Hepatocyte (in vitro differentiated cells): ENCODE data around the gene HSPA13. TPM values are rescaled to one million over a fixed set of nuclear protein-coding genes. Genes with fewer than 3 reads are reported as not detected.
A peak's percentile ranks its signal among the peaks of the same experiment; 100 is the strongest.

Source experiments
- DNase-seq: peaks from one replicate; pipeline ENCODE4 v3.0.0-alpha.2; 2016; ENCODE audit warnings: low spot score
- H2AFZ ChIP-seq: fragments of 200-600 bp; sonication (generic); 2 replicates; pipeline ENCODE4 v1.6.0; 2016; ENCODE audit warnings: antibody characterized with exemption, mild to moderate bottlenecking
- H3K27ac ChIP-seq: fragments of 200-600 bp; sonication (generic); 2 replicates; pipeline ENCODE4 v1.5.1; 2016; ENCODE audit warnings: mild to moderate bottlenecking
- H3K27me3 ChIP-seq: fragments of 200-600 bp; sonication (generic); 2 replicates; pipeline ENCODE4 v1.6.1; 2016
- H3K36me3 ChIP-seq: fragments of 200-600 bp; sonication (generic); replicated peaks from 2 replicates; pipeline ENCODE4 v1.5.1; 2016; ENCODE audit warnings: low read depth; ENCODE audit not compliant: insufficient read depth
- H3K4me1 ChIP-seq: fragments of 200-600 bp; sonication (generic); 2 replicates; pipeline ENCODE4 v1.5.1; 2016; ENCODE audit warnings: mild to moderate bottlenecking, moderate library complexity; ENCODE audit not compliant: insufficient read depth
- H3K4me2 ChIP-seq: fragments of 200-600 bp; sonication (generic); 2 replicates; pipeline ENCODE4 v1.6.0; 2016
- H3K4me3 ChIP-seq: fragments of 200-600 bp; sonication (generic); 2 replicates; pipeline ENCODE4 v1.5.1; 2016; ENCODE audit warnings: mild to moderate bottlenecking
- H3K79me2 ChIP-seq: fragments of 200-600 bp; sonication (generic); 2 replicates; pipeline ENCODE4 v1.6.0; 2017; ENCODE audit warnings: mild to moderate bottlenecking
- H3K9me2 ChIP-seq: fragments of 200-600 bp; sonication (generic); replicated peaks from 2 replicates; pipeline ENCODE4 v1.6.0; 2017; ENCODE audit warnings: mild to moderate bottlenecking; ENCODE audit not compliant: insufficient read depth
- H3K9me3 ChIP-seq: fragments of 200-600 bp; sonication (generic); 2 replicates; pipeline ENCODE4 v1.5.1; 2016; ENCODE audit warnings: low read depth, mild to moderate bottlenecking
- H4K20me1 ChIP-seq: fragments of 200-600 bp; sonication (generic); 2 replicates; pipeline ENCODE4 v1.6.0; 2016; ENCODE audit warnings: mild to moderate bottlenecking; ENCODE audit not compliant: insufficient read depth, poor library complexity, severe bottlenecking
- EZH2 ChIP-seq: fragments of 200-600 bp; sonication (generic); IDR thresholded peaks from 2 replicates; pipeline ENCODE4 v1.6.1; 2016; ENCODE audit warnings: antibody characterized with exemption, mild to moderate bottlenecking, borderline replicate concordance
- EZH2phosphoT487 ChIP-seq: fragments of 200-600 bp; sonication (generic); IDR thresholded peaks from one replicate; pipeline ENCODE4 v1.6.1; 2018; ENCODE audit warnings: antibody characterized with exemption, mild to moderate bottlenecking, low read depth, moderate library complexity; ENCODE audit not compliant: unreplicated experiment, severe bottlenecking
- WGBS: methylation state at CpG from one replicate; pipeline ENCODE4 v1.1.6; 2016; ENCODE audit warnings: low lambda C conversion rate; ENCODE audit errors: missing lambda C conversion rate; 5-methylcytosine and 5-hydroxymethylcytosine counted together
- polyA plus RNA-seq: library from polyadenylated mRNA; unstranded; fragments of >200 nt; fragmentation: Nextera tagmentation; extraction: Ambion mirVana; gene quantifications from 2 replicates; pipeline ENCODE4 v1.2.1, GENCODE V29; 2016
- total RNA-seq: library from RNA; depleted of rRNA; stranded (reverse); fragments of >200 nt; gene quantifications from 2 replicates; pipeline ENCODE4 v1.2.3, GENCODE V29; 2014
- TF ChIP-seq, protein P1 (sequence below): fragments of 200-600 bp; sonication (generic); IDR thresholded peaks from 2 replicates; pipeline ENCODE4 v1.5.1; 2016; ENCODE audit warnings: antibody characterized with exemption, mild to moderate bottlenecking; ENCODE audit not compliant: poor library complexity

Gene HSPA13
- total and polyA plus RNA-seq, 2 experiments from 2014 or later = 24.9 to 55.5 TPM

DNA sequence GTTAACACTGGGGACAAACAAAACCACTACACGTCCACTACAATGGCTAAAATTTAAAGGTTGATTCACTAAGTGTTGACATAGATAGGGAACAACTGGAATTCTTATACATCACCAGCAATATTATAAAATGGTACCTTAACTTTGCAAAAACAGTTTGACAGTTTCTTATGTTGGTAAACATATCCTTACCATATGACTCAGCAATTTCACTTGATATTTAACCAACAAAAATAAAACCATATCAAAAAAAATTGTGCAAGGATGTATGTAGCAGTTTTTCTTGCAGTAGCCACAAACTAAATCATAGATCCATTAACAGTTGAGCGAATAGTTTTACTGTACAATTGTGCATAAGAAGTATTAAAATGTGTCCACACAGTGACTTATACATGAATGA, 5.3 kb upstream of the HSPA13 start:
- no peaks in the 10 kb centered on the region for H3K36me3 ChIP-seq
- H3K79me2 ChIP-seq = no peaks in the 10 kb centered on the region
- TF ChIP-seq, protein P1, sequence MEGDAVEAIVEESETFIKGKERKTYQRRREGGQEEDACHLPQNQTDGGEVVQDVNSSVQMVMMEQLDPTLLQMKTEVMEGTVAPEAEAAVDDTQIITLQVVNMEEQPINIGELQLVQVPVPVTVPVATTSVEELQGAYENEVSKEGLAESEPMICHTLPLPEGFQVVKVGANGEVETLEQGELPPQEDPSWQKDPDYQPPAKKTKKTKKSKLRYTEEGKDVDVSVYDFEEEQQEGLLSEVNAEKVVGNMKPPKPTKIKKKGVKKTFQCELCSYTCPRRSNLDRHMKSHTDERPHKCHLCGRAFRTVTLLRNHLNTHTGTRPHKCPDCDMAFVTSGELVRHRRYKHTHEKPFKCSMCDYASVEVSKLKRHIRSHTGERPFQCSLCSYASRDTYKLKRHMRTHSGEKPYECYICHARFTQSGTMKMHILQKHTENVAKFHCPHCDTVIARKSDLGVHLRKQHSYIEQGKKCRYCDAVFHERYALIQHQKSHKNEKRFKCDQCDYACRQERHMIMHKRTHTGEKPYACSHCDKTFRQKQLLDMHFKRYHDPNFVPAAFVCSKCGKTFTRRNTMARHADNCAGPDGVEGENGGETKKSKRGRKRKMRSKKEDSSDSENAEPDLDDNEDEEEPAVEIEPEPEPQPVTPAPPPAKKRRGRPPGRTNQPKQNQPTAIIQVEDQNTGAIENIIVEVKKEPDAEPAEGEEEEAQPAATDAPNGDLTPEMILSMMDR = no peak
- TF ChIP-seq EZH2 (no peak), EZH2phosphoT487 (no peak)
- H3K9me2 ChIP-seq = no peaks in the 10 kb centered on the region
- no peak overlapping the region for H2AFZ ChIP-seq
- DNase-seq = no peak
- H4K20me1 ChIP-seq = no peaks in the 10 kb centered on the region
- H3K9me3 ChIP-seq = no peaks in the 10 kb centered on the region
- H3K4me3 ChIP-seq = no peak overlapping the region
- 91% methylated on average over 2 of the region's 2 CpGs for WGBS
- no peak overlapping the region for H3K4me2 ChIP-seq
- no peaks in the 10 kb centered on the region for H3K4me1 ChIP-seq
- no peaks in the 10 kb centered on the region for H3K27me3 ChIP-seq
- H3K27ac ChIP-seq = no peak overlapping the region

DNA sequence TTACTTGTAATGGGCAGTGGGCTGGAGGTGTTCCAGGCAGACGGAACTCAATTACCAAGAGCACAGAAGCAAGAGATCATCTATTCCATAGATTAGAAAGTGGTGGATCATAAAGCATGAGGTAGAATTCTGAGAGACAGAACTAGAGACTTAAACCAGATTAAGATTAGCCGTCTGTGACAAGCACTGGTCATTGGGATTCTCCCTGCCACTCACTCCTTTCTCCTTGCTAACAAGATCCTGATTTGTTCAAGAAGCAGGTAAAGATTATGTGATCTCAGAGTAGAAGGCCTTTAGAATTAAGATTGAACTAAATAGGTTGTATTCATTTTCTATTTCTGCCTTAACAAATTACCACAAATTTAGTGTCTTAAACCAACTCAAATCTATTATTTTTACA, 1.5 kb upstream of the HSPA13 start:
- H3K27ac ChIP-seq = peak overlapping the region; percentile 69
- WGBS = 78% methylated on average over 2 of the region's 2 CpGs
- peak overlapping the region; percentile 80 for H3K4me2 ChIP-seq

DNA sequence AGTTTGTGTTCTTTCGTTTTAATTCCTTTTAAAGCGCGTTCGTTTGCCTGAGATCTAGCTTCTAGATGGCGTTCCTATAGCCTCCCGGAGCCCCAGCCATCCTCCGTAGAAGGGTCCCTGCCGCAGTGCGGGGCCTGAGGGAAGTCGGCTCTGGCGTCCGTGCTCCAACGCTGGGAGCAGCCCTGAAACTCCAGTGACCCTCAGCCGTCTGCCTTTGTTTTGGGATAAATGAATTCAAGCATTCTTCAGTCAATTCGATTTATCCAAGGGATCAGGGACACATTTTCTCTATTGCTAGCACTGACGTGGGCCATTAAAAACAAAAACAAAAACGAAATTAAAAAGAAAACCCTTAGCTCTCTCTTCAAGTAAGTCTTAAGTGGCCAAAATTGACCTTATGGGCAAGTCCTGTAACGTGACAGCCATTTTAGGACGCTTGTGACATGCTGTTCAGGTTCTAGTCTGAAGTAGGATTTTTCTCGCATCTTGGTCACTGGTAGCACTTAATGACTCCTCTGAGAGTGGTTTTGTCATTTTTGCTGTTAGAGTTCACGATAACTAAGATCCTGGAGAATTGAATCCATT, 742 bp upstream of the HSPA13 start:
- peak; percentile 8 for DNase-seq
- H2AFZ ChIP-seq = peak overlapping the region; percentile 75
- H3K36me3 ChIP-seq = no peaks in the 10 kb centered on the region
- H3K27me3 ChIP-seq = no peaks in the 10 kb centered on the region
- H4K20me1 ChIP-seq = no peaks in the 10 kb centered on the region
- H3K9me2 ChIP-seq = no peaks in the 10 kb centered on the region
- 9% methylated on average over 21 of the region's 21 CpGs for WGBS
- no peaks in the 10 kb centered on the region for H3K9me3 ChIP-seq
- TF ChIP-seq EZH2phosphoT487 (no peak), EZH2 (no peak)
- TF ChIP-seq, protein P1 = no peak
- H3K27ac ChIP-seq = peak overlapping the region; percentile 69
- H3K4me3 ChIP-seq = peak overlapping the region; percentile 37
- peaks cover 14% of the 10 kb centered on the region for H3K4me1 ChIP-seq
- H3K4me2 ChIP-seq = peak overlapping the region; percentile 80
- H3K79me2 ChIP-seq = peaks cover 36% of the 10 kb centered on the region

More for the DNA sequence above, 1.5 kb upstream of the HSPA13 start:
- Histone ChIP-seq H3K4me1 (peaks cover 14% of the 10 kb centered on the region), H3K27me3 (no peaks in the 10 kb centered on the region), H3K9me2 (no peaks in the 10 kb centered on the region), H3K36me3 (no peaks in the 10 kb centered on the region), H3K79me2 (peaks cover 33% of the 10 kb centered on the region), H4K20me1 (no peaks in the 10 kb centered on the region), H2AFZ (peak overlapping the region; percentile 75), H3K9me3 (no peaks in the 10 kb centered on the region), H3K4me3 (peak overlapping the region; percentile 37)
- no peak for DNase-seq
- TF ChIP-seq EZH2 = no peak
- TF ChIP-seq, protein P1 = no peak
- TF ChIP-seq EZH2phosphoT487 = no peak

DNA sequence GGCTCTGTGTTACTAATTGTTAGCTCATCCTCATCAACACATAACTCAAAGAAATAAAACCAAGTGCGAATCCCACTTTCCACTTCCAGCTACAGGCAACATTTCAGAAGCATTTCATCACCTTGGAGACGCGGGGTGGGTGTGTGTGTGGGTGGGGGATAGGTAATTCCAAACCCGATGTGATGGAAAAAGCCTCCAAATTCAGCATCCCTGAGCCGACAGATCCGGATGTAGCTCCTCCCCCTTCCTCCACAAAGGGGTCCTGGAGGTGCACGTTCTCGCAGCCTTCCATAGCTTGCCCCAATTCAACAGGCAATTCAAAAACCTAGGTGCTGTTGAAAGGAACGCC, 486 bp downstream of the HSPA13 start:
- 0% methylated on average over 9 of the region's 9 CpGs for WGBS
- Histone ChIP-seq H3K36me3 (no peaks in the 10 kb centered on the region), H3K27me3 (no peaks in the 10 kb centered on the region), H3K9me3 (no peaks in the 10 kb centered on the region), H3K4me1 (peaks cover 14% of the 10 kb centered on the region), H3K9me2 (no peaks in the 10 kb centered on the region), H3K27ac (peak overlapping the region; percentile 70), H3K79me2 (peaks cover 36% of the 10 kb centered on the region), H3K4me3 (peak overlapping the region; percentile 56), H4K20me1 (no peaks in the 10 kb centered on the region), H3K4me2 (peak overlapping the region; percentile 86), H2AFZ (peak overlapping the region; percentile 53)
- peak; percentile 55 for DNase-seq
- TF ChIP-seq EZH2phosphoT487 (no peak), EZH2 (no peak)
- TF ChIP-seq, protein P1 = no peak
